Hepatic stellate cell (primary cell): ENCODE results near the gene CHRNA9.

Experiments used
- DNase-seq: peaks from one replicate; pipeline ENCODE4 v3.0.0; 2011; ENCODE audit warnings: low spot score

Gene CHRNA9

GRCh38 chr4:40308528-40309122 lies 26.5 kb upstream of the CHRNA9 start:
- DNase-seq: no peak

- DNase-seq: peak; percentile 54
These were observed 25.8 kb upstream of the CHRNA9 start for GRCh38 chr4:40309250-40309774.

- no peak for DNase-seq
These were observed 24.9 kb upstream of the CHRNA9 start for GRCh38 chr4:40310225-40310624.

- no peak for DNase-seq
These were observed 23.3 kb upstream of the CHRNA9 start for GRCh38 chr4:40311811-40312346.

- no peak for DNase-seq
These were observed 20.2 kb upstream of the CHRNA9 start for GRCh38 chr4:40314951-40315350.

GRCh38 chr4:40316333-40316781 lies 18.8 kb upstream of the CHRNA9 start:
- peak; percentile 41 for DNase-seq

GRCh38 chr4:40316782-40317635 lies 18.1 kb upstream of the CHRNA9 start:
- DNase-seq: peak; percentile 29

GRCh38 chr4:40317916-40318658 lies 17.0 kb upstream of the CHRNA9 start:
- no peak for DNase-seq

GRCh38 chr4:40321574-40322275 lies 13.4 kb upstream of the CHRNA9 start:
- peak; percentile 11 for DNase-seq

- DNase-seq: no peak
These were observed 12.3 kb upstream of the CHRNA9 start for GRCh38 chr4:40322811-40323210.

GRCh38 chr4:40323866-40324265 lies 11.3 kb upstream of the CHRNA9 start:
- DNase-seq: no peak

- DNase-seq: peak; percentile 55
These were observed 9.6 kb upstream of the CHRNA9 start for GRCh38 chr4:40325406-40326019.

- DNase-seq: no peak
These were observed 7.8 kb upstream of the CHRNA9 start for GRCh38 chr4:40327340-40327739.

- DNase-seq: no peak
These were observed 6.8 kb upstream of the CHRNA9 start for GRCh38 chr4:40328383-40328782.

GRCh38 chr4:40329805-40330204 lies 5.3 kb upstream of the CHRNA9 start:
- DNase-seq: no peak

- no peak for DNase-seq
These were observed 4.6 kb upstream of the CHRNA9 start for GRCh38 chr4:40330536-40330935.

GRCh38 chr4:40331101-40331745 lies 3.9 kb upstream of the CHRNA9 start:
- DNase-seq: no peak

GRCh38 chr4:40331961-40332360 lies 3.2 kb upstream of the CHRNA9 start:
- DNase-seq: no peak

- no peak for DNase-seq
These were observed 1.2 kb upstream of the CHRNA9 start for GRCh38 chr4:40333921-40334352.

- DNase-seq: no peak
These were observed 377 bp downstream of the CHRNA9 start for GRCh38 chr4:40335525-40335894.

- no peak for DNase-seq
These were observed 1.9 kb downstream of the CHRNA9 start for GRCh38 chr4:40337051-40337450.
